Gastroesophageal sphincter (tissue), 3 donors: Measurements from ENCODE around the gene TEPSIN.

Experiments
- EP300 ChIP-seq: sonication (generic); formaldehyde crosslinking; IDR thresholded peaks from one replicate; pipeline ENCODE4 v1.6.1; 2017; ENCODE audit warnings: antibody characterized with exemption, mild to moderate bottlenecking
- POLR2A ChIP-seq, 2 donors: fragments of 450-650 bp; IDR thresholded peaks; one replicate each; pipeline ENCODE4 v1.6.1; 2017; ENCODE audit warnings: antibody characterized with exemption in 2 of 2, mild to moderate bottlenecking in 2 of 2, moderate library complexity in 1 of 2
- POLR2AphosphoS5 ChIP-seq: sonication (generic); formaldehyde crosslinking; IDR thresholded peaks from one replicate; pipeline ENCODE4 v1.6.1; 2017; ENCODE audit warnings: antibody characterized with exemption
- TF ChIP-seq, protein P1 (sequence below), 4 experiments: fragments of 200-600 bp in 2 of 4; fragments of 450-650 bp in 2 of 4; sonication (generic) in 1 of 4; IDR thresholded peaks; one replicate each; pipeline ENCODE4 v1.5.1; 2017 to 2019; ENCODE audit warnings: antibody characterized with exemption in 4 of 4, mild to moderate bottlenecking in 2 of 4, moderate library complexity in 2 of 4

DNA sequence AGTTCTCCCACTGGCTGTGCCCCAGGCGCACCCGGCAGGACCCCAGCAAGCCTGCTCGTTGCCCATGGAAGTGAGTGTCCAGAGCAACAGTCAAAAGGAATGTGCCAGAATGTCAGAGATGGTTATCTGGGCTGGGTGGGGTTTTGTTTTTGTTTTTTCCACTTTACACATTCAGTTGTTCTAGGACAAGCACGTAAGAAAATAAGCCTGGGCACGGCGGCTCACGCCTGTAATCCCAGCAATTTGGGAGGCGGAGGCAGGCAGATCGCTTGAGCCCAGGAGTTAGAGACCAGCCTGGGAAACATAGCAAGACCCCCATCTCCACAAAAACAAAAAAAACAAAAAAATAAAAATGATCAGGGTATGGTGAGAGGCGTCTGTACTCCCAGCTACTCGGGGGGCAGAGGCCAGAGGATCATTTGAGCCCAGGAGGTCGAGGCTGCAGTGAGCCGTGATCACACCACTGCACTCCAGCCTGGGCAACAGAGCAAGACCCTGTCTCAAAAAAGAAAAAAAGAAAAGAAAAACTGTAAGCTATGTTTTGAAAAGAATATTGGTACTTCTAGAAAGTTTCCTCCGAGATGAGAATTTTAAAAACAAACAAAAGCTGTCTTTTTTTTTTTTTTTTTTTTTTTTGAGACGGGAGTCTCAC lies 8.6 kb upstream of the TEPSIN start:
- TF ChIP-seq, protein P1, sequence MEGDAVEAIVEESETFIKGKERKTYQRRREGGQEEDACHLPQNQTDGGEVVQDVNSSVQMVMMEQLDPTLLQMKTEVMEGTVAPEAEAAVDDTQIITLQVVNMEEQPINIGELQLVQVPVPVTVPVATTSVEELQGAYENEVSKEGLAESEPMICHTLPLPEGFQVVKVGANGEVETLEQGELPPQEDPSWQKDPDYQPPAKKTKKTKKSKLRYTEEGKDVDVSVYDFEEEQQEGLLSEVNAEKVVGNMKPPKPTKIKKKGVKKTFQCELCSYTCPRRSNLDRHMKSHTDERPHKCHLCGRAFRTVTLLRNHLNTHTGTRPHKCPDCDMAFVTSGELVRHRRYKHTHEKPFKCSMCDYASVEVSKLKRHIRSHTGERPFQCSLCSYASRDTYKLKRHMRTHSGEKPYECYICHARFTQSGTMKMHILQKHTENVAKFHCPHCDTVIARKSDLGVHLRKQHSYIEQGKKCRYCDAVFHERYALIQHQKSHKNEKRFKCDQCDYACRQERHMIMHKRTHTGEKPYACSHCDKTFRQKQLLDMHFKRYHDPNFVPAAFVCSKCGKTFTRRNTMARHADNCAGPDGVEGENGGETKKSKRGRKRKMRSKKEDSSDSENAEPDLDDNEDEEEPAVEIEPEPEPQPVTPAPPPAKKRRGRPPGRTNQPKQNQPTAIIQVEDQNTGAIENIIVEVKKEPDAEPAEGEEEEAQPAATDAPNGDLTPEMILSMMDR (IDR thresholded peaks at IDR 0.05), result no peak
- TF ChIP-seq POLR2A (IDR thresholded peaks at IDR 0.05), result no peak
- no peak for TF ChIP-seq POLR2AphosphoS5
- TF ChIP-seq EP300, result no peak
